PC-9 (cell line): ENCODE data around the gene DR1. TPM values are rescaled to one million over a fixed set of nuclear protein-coding genes. Genes with fewer than 3 reads are reported as not detected.

Experiments used
- BruUV-seq: library from RNA; stranded (reverse); fragments of 400-500 nt; replicated peaks from 2 replicates; lab custom pipeline; 2021; lab: Mats Ljungman, UMichigan
- CTCF ChIA-PET: fragments of 300-600 bp; sonication (Branson Sonifier 250); formaldehyde crosslinking; loops from one replicate; lab custom pipeline; 2022; ENCODE audit warnings: antibody characterized with exemption; lab: Charles Lee
- POLR2A ChIA-PET: fragments of 300-600 bp; sonication (Branson Sonifier 250); formaldehyde crosslinking; loops from one replicate; lab custom pipeline; 2022; ENCODE audit warnings: antibody characterized with exemption; ENCODE audit not compliant: unreplicated experiment; lab: Charles Lee
- DNase-seq, 2 experiments: peaks; one replicate each; pipeline versions ENCODE4 v3.0.0 to v3.0.0-alpha.2; 2015 to 2022; ENCODE audit warnings: mixed read lengths in 1 of 2
- H2AFZ ChIP-seq: fragments of 200-600 bp; sonication (generic); 2 replicates; pipeline ENCODE4 v1.8.1; 2017; ENCODE audit warnings: antibody characterized with exemption
- H3F3A ChIP-seq: fragments of 200-600 bp; sonication (generic); 2 replicates; pipeline ENCODE4 v1.8.1; 2017; ENCODE audit warnings: antibody characterized with exemption, mild to moderate bottlenecking, low read depth; ENCODE audit not compliant: insufficient read depth
- H3K27ac ChIP-seq: fragments of 200-600 bp; sonication (generic); 2 replicates; pipeline ENCODE4 v1.6.1; 2016; ENCODE audit warnings: mixed run types
- H3K27me3 ChIP-seq: fragments of 200-600 bp; sonication (generic); 2 replicates; pipeline ENCODE4 v1.6.1; 2016; ENCODE audit warnings: low read depth, mixed run types; ENCODE audit not compliant: insufficient read depth
- H3K36me3 ChIP-seq: fragments of 200-600 bp; sonication (generic); 2 replicates; pipeline ENCODE4 v1.6.1; 2016; ENCODE audit warnings: low read depth, mixed run types
- H3K4me1 ChIP-seq: fragments of 200-600 bp; sonication (generic); replicated peaks from 2 replicates; pipeline ENCODE4 v1.6.1; 2016; ENCODE audit warnings: mixed run types; ENCODE audit not compliant: insufficient read depth
- H3K4me2 ChIP-seq: fragments of 200-600 bp; sonication (generic); 2 replicates; pipeline ENCODE4 v1.6.1; 2017; ENCODE audit warnings: mixed run types
- H3K4me3 ChIP-seq: fragments of 200-600 bp; sonication (generic); 2 replicates; pipeline ENCODE4 v1.6.1; 2016; ENCODE audit warnings: mixed run types
- H3K79me2 ChIP-seq: fragments of 200-600 bp; sonication (generic); 2 replicates; pipeline ENCODE4 v1.6.1; 2017; ENCODE audit warnings: low read depth, mixed run types
- H3K9me2 ChIP-seq: fragments of 200-600 bp; sonication (generic); 2 replicates; pipeline ENCODE4 v1.8.1; 2017; ENCODE audit warnings: mild to moderate bottlenecking; ENCODE audit not compliant: insufficient read depth
- H3K9me3 ChIP-seq: fragments of 200-600 bp; sonication (generic); 2 replicates; pipeline ENCODE4 v1.8.1; 2016; ENCODE audit warnings: low read depth; ENCODE audit not compliant: insufficient read depth
- H4K20me1 ChIP-seq: fragments of 200-600 bp; sonication (generic); 2 replicates; pipeline ENCODE4 v1.8.1; 2017; ENCODE audit not compliant: insufficient read depth
- CTCF ChIP-seq: fragments of 200-600 bp; sonication (generic); conservative IDR thresholded peaks from 2 replicates; pipeline ENCODE4 v1.6.1; 2017; ENCODE audit warnings: mixed run types, antibody characterized with exemption, mild to moderate bottlenecking, moderate library complexity
- EZH2 ChIP-seq: fragments of 200-600 bp; sonication (generic); IDR thresholded peaks from 2 replicates; pipeline ENCODE4 v1.8.0; 2017; ENCODE audit warnings: antibody characterized with exemption, low read depth
- intact Hi-C: fragments of 100-400 bp; cut with micrococcal nuclease; formaldehyde crosslinking; loops from one replicate; pipeline ENCODE4 v1.10.0; 2022; ENCODE audit not compliant: unreplicated experiment
- total RNA-seq: library from RNA; stranded (reverse); gene quantifications from 2 replicates; pipeline ENCODE4 v1.2.3, GENCODE V29; 2021

Gene DR1
- total RNA-seq, 1 experiment from 2014 or later: 37.8 TPM

GRCh38 chr1:93399781-93400180, 54.1 kb downstream of the DR1 start:
- POLR2A ChIA-PET: no interaction called here
- H3F3A ChIP-seq: peaks cover 4% of the 10 kb centered on the region; the same call in 1 of the 2 replicates
- TF ChIP-seq EZH2: no peak
- TF ChIP-seq CTCF: no peak
- peak in 1 of 2 experiments; percentile 68 for DNase-seq
- H3K4me2 ChIP-seq: no peak overlapping the region; the same call in 1 of the 2 replicates
- intact Hi-C loops: no loop called here
- BruUV-seq: no TSS peak
- CTCF ChIA-PET: no interaction called here
- no peaks in the 10 kb centered on the region; the same call in 1 of the 2 replicates for H3K9me3 ChIP-seq
- H3K4me1 ChIP-seq: peaks cover 14% of the 10 kb centered on the region
- no peak overlapping the region for H2AFZ ChIP-seq
- no peaks in the 10 kb centered on the region for H3K27me3 ChIP-seq
- no peaks in the 10 kb centered on the region for H3K36me3 ChIP-seq
- H4K20me1 ChIP-seq: no peaks in the 10 kb centered on the region
- no peaks in the 10 kb centered on the region for H3K79me2 ChIP-seq
- H3K9me2 ChIP-seq: no peaks in the 10 kb centered on the region
- H3K4me3 ChIP-seq: no peak overlapping the region
- H3K27ac ChIP-seq: no peak overlapping the region

GRCh38 chr1:93408203-93408602, 62.5 kb downstream of the DR1 start:
- Histone ChIP-seq H3K27ac (no peak overlapping the region), H3K4me3 (no peak overlapping the region), H3K27me3 (no peaks in the 10 kb centered on the region), H4K20me1 (no peaks in the 10 kb centered on the region), H3K9me3 (peaks cover 12% of the 10 kb centered on the region), H3K4me1 (no peaks in the 10 kb centered on the region), H3K9me2 (no peaks in the 10 kb centered on the region), H3F3A (no peaks in the 10 kb centered on the region), H3K36me3 (no peaks in the 10 kb centered on the region), H3K4me2 (no peak overlapping the region), H2AFZ (no peak overlapping the region), H3K79me2 (no peaks in the 10 kb centered on the region)
- DNase-seq: no peak
- TF ChIP-seq EZH2 (no peak), CTCF (no peak)
- no TSS peak for BruUV-seq
- CTCF ChIA-PET: no interaction called here
- intact Hi-C loops: no loop called here
- POLR2A ChIA-PET: no interaction called here

GRCh38 chr1:93411000-93411399, 65.3 kb downstream of the DR1 start:
- Histone ChIP-seq H3K36me3 (no peaks in the 10 kb centered on the region), H3K4me2 (no peak overlapping the region), H3K79me2 (no peaks in the 10 kb centered on the region), H3K4me3 (no peak overlapping the region), H3K9me2 (no peaks in the 10 kb centered on the region), H3K9me3 (peaks cover 12% of the 10 kb centered on the region), H4K20me1 (no peaks in the 10 kb centered on the region), H3K27me3 (no peaks in the 10 kb centered on the region), H2AFZ (no peak overlapping the region), H3K27ac (no peak overlapping the region), H3K4me1 (no peaks in the 10 kb centered on the region), H3F3A (no peaks in the 10 kb centered on the region)
- DNase-seq: no peak
- intact Hi-C loops: no loop called here
- ChIA-PET CTCF (no interaction called here), POLR2A (no interaction called here)
- BruUV-seq: no TSS peak
- TF ChIP-seq CTCF (no peak), EZH2 (no peak)
